OCI-LY7 (cell line): Measurements from ENCODE around the gene CACNG5. TPM values are rescaled to one million over a fixed set of nuclear protein-coding genes. Genes with fewer than 3 reads are reported as not detected.

Experiments used
- BruUV-seq: library from RNA; stranded (reverse); fragments of 400-500 nt; replicated peaks from 2 replicates; lab custom pipeline; 2021; lab: Mats Ljungman, UMichigan
- CTCF ChIA-PET: fragments of 300-600 bp; sonication (Branson Sonifier 250); formaldehyde crosslinking; loops from one replicate; lab custom pipeline; 2022; ENCODE audit warnings: antibody characterized with exemption; ENCODE audit not compliant: unreplicated experiment; lab: Charles Lee
- POLR2A ChIA-PET: fragments of 300-600 bp; sonication (Branson Sonifier 250); formaldehyde crosslinking; loops from one replicate; lab custom pipeline; 2022; ENCODE audit warnings: antibody characterized with exemption; lab: Charles Lee
- DNase-seq: peaks from one replicate; pipeline ENCODE4 v3.0.0-alpha.2; 2015; ENCODE audit warnings: low spot score
- H2AFZ ChIP-seq: fragments of 200-600 bp; sonication (generic), shearing (Covaris generic); 2 replicates; pipeline ENCODE4 v1.6.1; 2014; ENCODE audit warnings: mild to moderate bottlenecking, antibody characterized with exemption, low read length, moderate library complexity
- H3K27ac ChIP-seq: fragments of 200-600 bp; sonication (generic); 2 replicates; pipeline ENCODE4 v1.5.1; 2014; ENCODE audit warnings: mixed run types, low read depth, mild to moderate bottlenecking, moderate library complexity, low read length, inconsistent platforms; ENCODE audit not compliant: poor library complexity, severe bottlenecking
- H3K36me3 ChIP-seq: fragments of 200-600 bp; sonication (generic); 2 replicates; pipeline ENCODE4 v1.6.1; 2014; ENCODE audit warnings: mild to moderate bottlenecking, antibody characterized with exemption, low read length, moderate library complexity, mixed read lengths; ENCODE audit not compliant: insufficient read depth
- H3K4me1 ChIP-seq: fragments of 200-600 bp; sonication (generic); 2 replicates; pipeline ENCODE4 v1.5.1; 2014; ENCODE audit warnings: mild to moderate bottlenecking, low read length; ENCODE audit not compliant: insufficient read depth, poor library complexity, severe bottlenecking
- H3K4me2 ChIP-seq: fragments of 200-600 bp; sonication (generic); 2 replicates; pipeline ENCODE4 v1.6.1; 2014; ENCODE audit warnings: mild to moderate bottlenecking, low read length
- H3K4me3 ChIP-seq: fragments of 200-600 bp; sonication (generic); 2 replicates; pipeline ENCODE4 v1.5.1; 2014; ENCODE audit warnings: mild to moderate bottlenecking, low read depth, low read length; ENCODE audit not compliant: poor library complexity, severe bottlenecking
- H3K79me2 ChIP-seq: fragments of 200-600 bp; sonication (generic); 2 replicates; pipeline ENCODE4 v1.6.1; 2016; ENCODE audit warnings: low read depth, mild to moderate bottlenecking, low read length, moderate library complexity, mixed read lengths; ENCODE audit not compliant: insufficient read depth
- H3K9me2 ChIP-seq: fragments of 200-600 bp; sonication (generic); 2 replicates; pipeline ENCODE4 v1.6.1; 2016; ENCODE audit warnings: mild to moderate bottlenecking, low read length, mixed read lengths; ENCODE audit not compliant: insufficient read depth
- H3K9me3 ChIP-seq: fragments of 200-600 bp; sonication (generic); 2 replicates; pipeline ENCODE4 v1.6.1; 2014; ENCODE audit warnings: mild to moderate bottlenecking, mixed run types, low read length, mixed read lengths
- H4K20me1 ChIP-seq: fragments of 200-600 bp; sonication (generic); 2 replicates; pipeline ENCODE4 v1.6.1; 2014; ENCODE audit warnings: mild to moderate bottlenecking, antibody characterized with exemption, low read length, moderate library complexity, mixed read lengths; ENCODE audit not compliant: insufficient read depth
- CTCF ChIP-seq: fragments of 200-600 bp; sonication (generic); conservative IDR thresholded peaks from 2 replicates; pipeline ENCODE4 v1.5.1; 2014; ENCODE audit warnings: mild to moderate bottlenecking, antibody characterized with exemption, low read length, moderate library complexity, mixed read lengths
- EZH2phosphoT487 ChIP-seq: fragments of 200-600 bp; sonication (generic); IDR thresholded peaks from 2 replicates; pipeline ENCODE4 v1.6.1; 2018; ENCODE audit warnings: low read depth, borderline replicate concordance, mild to moderate bottlenecking, mixed run types, antibody characterized with exemption, low read length, moderate library complexity, mixed read lengths
- intact Hi-C: fragments of 100-400 bp; cut with micrococcal nuclease; formaldehyde crosslinking; loops from one replicate; pipeline ENCODE4 v1.10.0; 2022; ENCODE audit not compliant: unreplicated experiment
- total RNA-seq, 2 experiments: library from RNA; depleted of rRNA in 1 of 2; stranded (reverse); fragments of >200 nt in 1 of 2; shearing (Covaris generic) in 1 of 2; gene quantifications; 2 replicates each; pipeline ENCODE4 v1.2.3, GENCODE V29; 2014 to 2022

The CACNG5 gene
- total RNA-seq, 2 experiments from 2014 or later, result not detected

GRCh38 chr17:66791347-66791746, 43.6 kb upstream of the CACNG5 start:
- ChIA-PET CTCF (interaction anchor here (1.4 kb wide), 1 partner anchor 11 kb away, joined by 4 read pairs; no protein-coding TSS in a partner anchor), POLR2A (interaction anchor here (0.5 to 0.7 kb wide), 3 partner anchors 7 to 101 kb away, joined by 3 to 5 read pairs (median 3); no protein-coding TSS in a partner anchor)
- no peak for DNase-seq
- Histone ChIP-seq H3K4me3 (no peak overlapping the region), H2AFZ (no peak overlapping the region), H3K9me3 (no peaks in the 10 kb centered on the region), H3K4me2 (peak overlapping the region; percentile 12; the same call in 1 of the 2 replicates), H3K27ac (no peak overlapping the region), H3K4me1 (peaks cover 26% of the 10 kb centered on the region), H3K36me3 (no peaks in the 10 kb centered on the region), H3K9me2 (no peaks in the 10 kb centered on the region), H4K20me1 (no peaks in the 10 kb centered on the region), H3K79me2 (no peaks in the 10 kb centered on the region)
- intact Hi-C loops, result no loop called here
- BruUV-seq, result no TSS peak
- TF ChIP-seq EZH2phosphoT487, result no peak
- no peak for TF ChIP-seq CTCF

- POLR2A ChIA-PET, result interaction anchor here (0.6 kb wide), 1 partner anchor 600 kb away, joined by 3 read pairs; no protein-coding TSS in a partner anchor
- CTCF ChIA-PET, result no interaction called here
- Histone ChIP-seq H3K27ac (no peak overlapping the region), H3K9me2 (no peaks in the 10 kb centered on the region), H3K4me1 (peaks cover 21% of the 10 kb centered on the region), H3K4me2 (no peak overlapping the region), H3K36me3 (no peaks in the 10 kb centered on the region), H2AFZ (no peak overlapping the region), H4K20me1 (no peaks in the 10 kb centered on the region), H3K9me3 (no peaks in the 10 kb centered on the region), H3K79me2 (no peaks in the 10 kb centered on the region), H3K4me3 (no peak overlapping the region)
- DNase-seq, result no peak
- TF ChIP-seq EZH2phosphoT487, result no peak
- no peak for TF ChIP-seq CTCF
- BruUV-seq, result no TSS peak
- intact Hi-C loops, result no loop called here
These were observed 41.1 kb upstream of the CACNG5 start for GRCh38 chr17:66793814-66794213.

GRCh38 chr17:66795486-66795885, 39.4 kb upstream of the CACNG5 start:
- DNase-seq, result no peak
- H2AFZ ChIP-seq, result no peak overlapping the region
- intact Hi-C loops, result no loop called here
- ChIA-PET POLR2A (no interaction called here), CTCF (no interaction called here)
- TF ChIP-seq EZH2phosphoT487 (no peak), CTCF (no peak)
- H3K79me2 ChIP-seq, result no peaks in the 10 kb centered on the region
- H3K36me3 ChIP-seq, result no peaks in the 10 kb centered on the region
- H3K9me2 ChIP-seq, result no peaks in the 10 kb centered on the region
- H3K4me2 ChIP-seq, result no peak overlapping the region
- H3K9me3 ChIP-seq, result no peaks in the 10 kb centered on the region
- peaks cover 11% of the 10 kb centered on the region for H3K4me1 ChIP-seq
- no peaks in the 10 kb centered on the region for H4K20me1 ChIP-seq
- no TSS peak for BruUV-seq
- H3K27ac ChIP-seq, result no peak overlapping the region
- H3K4me3 ChIP-seq, result no peak overlapping the region
